ENCODE measurements around the gene TBPL1. TPM values are rescaled to one million over a fixed set of nuclear protein-coding genes. Genes with fewer than 3 reads are reported as not detected.

TBPL1 gene
- total and polyA plus RNA-seq, 2 of the 13 experiments (the other 11 are each of a cell fraction or from before 2014, with no cell fraction given) = 25.3 to 39.3 TPM

DNA sequence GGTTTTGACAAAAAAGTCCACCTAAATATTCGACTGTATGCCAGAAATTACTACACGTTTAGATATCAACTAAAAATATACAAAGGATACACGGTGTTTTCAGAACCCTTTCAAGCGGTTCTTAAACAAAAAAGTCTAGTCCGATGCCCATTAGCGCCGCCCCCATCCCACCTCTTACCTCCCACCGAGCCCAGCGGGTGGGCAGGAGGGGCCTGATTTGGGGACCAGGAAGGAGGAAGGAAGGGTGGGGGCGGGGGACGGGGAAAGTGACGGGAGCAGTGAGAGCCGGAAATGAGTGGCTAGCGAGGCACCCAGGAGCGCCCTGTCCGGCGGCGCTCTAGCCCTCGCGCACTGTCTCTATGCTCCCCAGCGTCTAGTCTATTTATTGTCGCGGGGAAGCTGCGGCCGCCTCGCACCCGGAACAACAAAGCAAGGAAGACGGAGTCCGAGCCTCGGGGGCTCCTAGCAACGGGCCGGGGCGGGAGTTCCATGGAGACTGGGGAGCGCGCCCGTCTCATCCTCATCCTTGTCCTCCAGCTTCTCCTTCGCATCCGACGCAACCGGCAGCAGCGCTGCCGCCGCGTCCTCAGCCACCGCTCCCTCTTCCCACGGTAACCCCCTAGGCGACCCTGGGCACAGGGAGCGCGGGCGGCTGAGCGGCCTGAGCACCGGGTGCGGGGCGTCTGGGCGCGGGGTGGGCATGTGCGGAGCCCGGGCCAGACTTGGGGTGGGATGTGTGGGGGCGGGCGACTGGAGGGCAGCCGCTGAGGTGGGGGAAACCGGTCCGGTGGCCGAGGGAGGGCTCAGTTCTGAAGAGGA is at the start of gene TBPL1 (continued):
- TF ChIP-seq PPARG (CRISPR knock-in tag; conservative IDR thresholded peaks at IDR 0.05) (no peak; the same call in 1 of the 2 replicates), BHLHE40 (IDR thresholded peaks at IDR 0.05; ENCODE audit: low read length) (no peak), ZNF644 (CRISPR knock-in tag; IDR thresholded peaks at IDR 0.05; ENCODE audit: low read depth) (0 out of 2 replicates have a peak, but pooled peaks have one; percentile 11), FOXP4 (CRISPR knock-in tag; IDR thresholded peaks at IDR 0.05) (peak; percentile 78), ELF4 (CRISPR knock-in tag; IDR thresholded peaks at IDR 0.05; ENCODE audit: borderline replicate concordance) (peak; percentile 91), GZF1 (CRISPR knock-in tag; IDR thresholded peaks at IDR 0.05) (no peak), TAF1 (CRISPR knock-in tag; IDR thresholded peaks at IDR 0.05) (peak; percentile 85), ZNF614 (CRISPR knock-in tag; IDR thresholded peaks at IDR 0.05; ENCODE audit: borderline replicate concordance) (peak; percentile 73; the same call in 1 of the 2 replicates), IKZF4 (CRISPR knock-in tag; IDR thresholded peaks at IDR 0.05; ENCODE audit: borderline replicate concordance, low read depth, not compliant biosample characterization) (no peak), ZNF282 (IDR thresholded peaks at IDR 0.05; ENCODE audit: partially characterized antibody) (no peak), HNF4G (IDR thresholded peaks at IDR 0.05; ENCODE audit: borderline replicate concordance, low read depth, low read length) (peak; percentile 14; the same call in 1 of the 2 replicates), HNF4G (CRISPR knock-in tag; IDR thresholded peaks at IDR 0.05; ENCODE audit: borderline replicate concordance, low read depth) (peak; percentile 76), RFX1 (IDR thresholded peaks at IDR 0.05) (peak; percentile 71; the same call in 1 of the 2 replicates), JUN (CRISPR knock-in tag; IDR thresholded peaks at IDR 0.05) (no peak), DMAP1 (CRISPR knock-in tag; IDR thresholded peaks at IDR 0.05) (peak; percentile 67; the same call in 1 of the 2 replicates), PAWR (CRISPR knock-in tag; IDR thresholded peaks at IDR 0.05; ENCODE audit: borderline replicate concordance) (no peak), CERS6 (CRISPR knock-in tag; IDR thresholded peaks at IDR 0.05) (no peak)
- TF ChIP-seq, protein P1, sequence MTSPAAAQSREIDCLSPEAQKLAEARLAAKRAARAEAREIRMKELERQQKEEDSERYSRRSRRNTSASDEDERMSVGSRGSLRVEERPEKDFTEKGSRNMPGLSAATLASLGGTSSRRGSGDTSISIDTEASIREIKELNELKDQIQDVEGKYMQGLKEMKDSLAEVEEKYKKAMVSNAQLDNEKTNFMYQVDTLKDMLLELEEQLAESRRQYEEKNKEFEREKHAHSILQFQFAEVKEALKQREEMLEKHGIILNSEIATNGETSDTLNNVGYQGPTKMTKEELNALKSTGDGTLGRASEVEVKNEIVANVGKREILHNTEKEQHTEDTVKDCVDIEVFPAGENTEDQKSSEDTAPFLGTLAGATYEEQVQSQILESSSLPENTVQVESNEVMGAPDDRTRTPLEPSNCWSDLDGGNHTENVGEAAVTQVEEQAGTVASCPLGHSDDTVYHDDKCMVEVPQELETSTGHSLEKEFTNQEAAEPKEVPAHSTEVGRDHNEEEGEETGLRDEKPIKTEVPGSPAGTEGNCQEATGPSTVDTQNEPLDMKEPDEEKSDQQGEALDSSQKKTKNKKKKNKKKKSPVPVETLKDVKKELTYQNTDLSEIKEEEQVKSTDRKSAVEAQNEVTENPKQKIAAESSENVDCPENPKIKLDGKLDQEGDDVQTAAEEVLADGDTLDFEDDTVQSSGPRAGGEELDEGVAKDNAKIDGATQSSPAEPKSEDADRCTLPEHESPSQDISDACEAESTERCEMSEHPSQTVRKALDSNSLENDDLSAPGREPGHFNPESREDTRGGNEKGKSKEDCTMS (CRISPR knock-in tag; conservative IDR thresholded peaks at IDR 0.05) = no peak
- TF ChIP-seq, protein P2, sequence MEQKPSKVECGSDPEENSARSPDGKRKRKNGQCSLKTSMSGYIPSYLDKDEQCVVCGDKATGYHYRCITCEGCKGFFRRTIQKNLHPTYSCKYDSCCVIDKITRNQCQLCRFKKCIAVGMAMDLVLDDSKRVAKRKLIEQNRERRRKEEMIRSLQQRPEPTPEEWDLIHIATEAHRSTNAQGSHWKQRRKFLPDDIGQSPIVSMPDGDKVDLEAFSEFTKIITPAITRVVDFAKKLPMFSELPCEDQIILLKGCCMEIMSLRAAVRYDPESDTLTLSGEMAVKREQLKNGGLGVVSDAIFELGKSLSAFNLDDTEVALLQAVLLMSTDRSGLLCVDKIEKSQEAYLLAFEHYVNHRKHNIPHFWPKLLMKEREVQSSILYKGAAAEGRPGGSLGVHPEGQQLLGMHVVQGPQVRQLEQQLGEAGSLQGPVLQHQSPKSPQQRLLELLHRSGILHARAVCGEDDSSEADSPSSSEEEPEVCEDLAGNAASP (CRISPR knock-in tag; IDR thresholded peaks at IDR 0.05; ENCODE audit: borderline replicate concordance) = peak; percentile 76
- TF ChIP-seq, protein P3, sequence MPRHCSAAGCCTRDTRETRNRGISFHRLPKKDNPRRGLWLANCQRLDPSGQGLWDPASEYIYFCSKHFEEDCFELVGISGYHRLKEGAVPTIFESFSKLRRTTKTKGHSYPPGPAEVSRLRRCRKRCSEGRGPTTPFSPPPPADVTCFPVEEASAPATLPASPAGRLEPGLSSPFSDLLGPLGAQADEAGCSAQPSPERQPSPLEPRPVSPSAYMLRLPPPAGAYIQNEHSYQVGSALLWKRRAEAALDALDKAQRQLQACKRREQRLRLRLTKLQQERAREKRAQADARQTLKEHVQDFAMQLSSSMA (CRISPR knock-in tag; IDR thresholded peaks at IDR 0.05) = peak; percentile 88
- TF ChIP-seq, protein P4, sequence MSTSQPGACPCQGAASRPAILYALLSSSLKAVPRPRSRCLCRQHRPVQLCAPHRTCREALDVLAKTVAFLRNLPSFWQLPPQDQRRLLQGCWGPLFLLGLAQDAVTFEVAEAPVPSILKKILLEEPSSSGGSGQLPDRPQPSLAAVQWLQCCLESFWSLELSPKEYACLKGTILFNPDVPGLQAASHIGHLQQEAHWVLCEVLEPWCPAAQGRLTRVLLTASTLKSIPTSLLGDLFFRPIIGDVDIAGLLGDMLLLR (CRISPR knock-in tag; IDR thresholded peaks at IDR 0.05) = no peak
